B cell (primary cell): ENCODE data around the gene RRAS.

ENCODE experiments used
- CTCF ChIP-seq: fragments of 200-600 bp; IDR thresholded peaks from one replicate; pipeline ENCODE4 v1.8.0; 2022; ENCODE audit warnings: antibody characterized with exemption, mild to moderate bottlenecking
- EZH2 ChIP-seq: IDR thresholded peaks from 2 replicates; pipeline ENCODE4 v1.6.1; 2012; ENCODE audit warnings: borderline replicate concordance, low read depth, mild to moderate bottlenecking, moderate library complexity, low read length; ENCODE audit not compliant: insufficient read depth, poor library complexity, severe bottlenecking

DNA sequence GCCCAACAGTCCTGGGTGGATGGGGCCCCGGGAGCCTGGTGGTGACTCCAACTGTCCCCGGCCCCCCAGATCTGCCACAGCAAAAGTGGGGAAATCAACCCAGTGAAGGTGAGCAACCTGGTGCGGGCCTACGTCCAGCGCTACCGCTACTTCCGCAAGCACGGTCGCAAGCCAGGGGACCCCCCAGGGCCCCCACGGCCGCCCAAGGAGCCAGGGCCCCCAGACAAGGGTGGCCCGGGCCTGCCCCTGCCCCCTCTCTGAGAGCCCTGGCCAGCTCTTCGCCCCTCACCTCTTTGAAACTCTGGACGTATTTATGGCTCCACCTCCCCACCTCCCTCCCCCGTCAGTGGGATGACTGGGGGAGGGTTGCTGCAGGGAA is 18.2 kb upstream of the RRAS start:
- TF ChIP-seq CTCF (no peak), EZH2 (no peak)
